SK-N-SH treated with all-trans-retinoic acid at 6 μM for 48 hours (cell line): Measurements from ENCODE around the gene ZNF432.

ENCODE experiments used
- ATAC-seq: fragments of 200-7000 bp; cut with Tn5 transposase; 3 replicates; pipeline ENCODE4 v1.9.1; 2020; ENCODE audit warnings: mild to moderate bottlenecking, moderate library complexity
- BACH2 ChIP-seq: fragments of 250-450 bp; sonication (Bioruptor Pico); IDR thresholded peaks from 2 replicates; pipeline ENCODE4 v1.9.0; 2021; ENCODE audit warnings: mild to moderate bottlenecking, borderline replicate concordance
- CREB5 ChIP-seq: fragments of 250-450 bp; sonication (Bioruptor Pico); IDR thresholded peaks from 2 replicates; pipeline ENCODE4 v1.5.1; 2020; ENCODE audit warnings: low read depth, mild to moderate bottlenecking, moderate library complexity
- CSDC2 ChIP-seq: fragments of 250-450 bp; sonication (Bioruptor Pico); IDR thresholded peaks from 2 replicates; pipeline ENCODE4 v1.5.0; 2020; ENCODE audit warnings: mild to moderate bottlenecking, moderate library complexity
- CSRNP3 ChIP-seq: fragments of 250-450 bp; sonication (Bioruptor Pico); IDR thresholded peaks from 2 replicates; pipeline ENCODE4 v1.5.1; 2021; ENCODE audit warnings: mild to moderate bottlenecking, moderate library complexity
- ESRRG ChIP-seq: fragments of 250-450 bp; sonication (Bioruptor Pico); IDR thresholded peaks from 2 replicates; pipeline ENCODE4 v1.6.1; 2021; ENCODE audit warnings: mild to moderate bottlenecking
- GLIS3 ChIP-seq: fragments of 250-450 bp; sonication (Bioruptor Pico); IDR thresholded peaks from 2 replicates; pipeline ENCODE4 v1.5.0; 2020; ENCODE audit warnings: mild to moderate bottlenecking, moderate library complexity
- ISL1 ChIP-seq: fragments of 250-450 bp; sonication (Bioruptor Pico); IDR thresholded peaks from 2 replicates; pipeline ENCODE4 v2.1.2; 2022; ENCODE audit warnings: mild to moderate bottlenecking, moderate library complexity
- OSR1 ChIP-seq: fragments of 250-450 bp; sonication (Bioruptor Pico); IDR thresholded peaks from 2 replicates; pipeline ENCODE4 v1.8.0; 2022; ENCODE audit warnings: moderate library complexity, mild to moderate bottlenecking, inconsistent platforms
- PATZ1 ChIP-seq: fragments of 250-450 bp; sonication (Bioruptor Pico); IDR thresholded peaks from 2 replicates; pipeline ENCODE4 v1.8.0; 2020; ENCODE audit warnings: mild to moderate bottlenecking, moderate library complexity, borderline replicate concordance
- POU6F1 ChIP-seq: fragments of 250-450 bp; sonication (Bioruptor Pico); IDR thresholded peaks from 2 replicates; pipeline ENCODE4 v1.8.0; 2021; ENCODE audit warnings: low read depth, mild to moderate bottlenecking, moderate library complexity, borderline replicate concordance
- PPARA ChIP-seq: fragments of 250-450 bp; sonication (Bioruptor Pico); IDR thresholded peaks from 2 replicates; pipeline ENCODE4 v1.5.0; 2020; ENCODE audit warnings: mild to moderate bottlenecking, borderline replicate concordance
- RARB ChIP-seq: fragments of 250-450 bp; sonication (Bioruptor Pico); IDR thresholded peaks from 2 replicates; pipeline ENCODE4 v1.8.0; 2021; ENCODE audit warnings: mild to moderate bottlenecking, moderate library complexity
- SNAI2 ChIP-seq: fragments of 250-450 bp; sonication (Bioruptor Pico); IDR thresholded peaks from 2 replicates; pipeline ENCODE4 v1.5.0; 2020; ENCODE audit warnings: mild to moderate bottlenecking, moderate library complexity
- TOX ChIP-seq: fragments of 250-450 bp; sonication (Bioruptor Pico); IDR thresholded peaks from 2 replicates; pipeline ENCODE4 v1.8.0; 2021; ENCODE audit warnings: mild to moderate bottlenecking, moderate library complexity, borderline replicate concordance
- TSHZ2 ChIP-seq: fragments of 250-450 bp; sonication (Bioruptor Pico); IDR thresholded peaks from 2 replicates; pipeline ENCODE4 v1.5.0; 2020; ENCODE audit warnings: mild to moderate bottlenecking, moderate library complexity
- ZC3H10 ChIP-seq: fragments of 250-450 bp; sonication (Bioruptor Pico); IDR thresholded peaks from 2 replicates; pipeline ENCODE4 v1.5.1; 2021; ENCODE audit warnings: mild to moderate bottlenecking, moderate library complexity
- ZFP3 ChIP-seq: fragments of 250-450 bp; sonication (Bioruptor Pico); IDR thresholded peaks from 2 replicates; pipeline ENCODE4 v1.5.0; 2020; ENCODE audit warnings: mild to moderate bottlenecking, moderate library complexity
- ZFP30 ChIP-seq: fragments of 450-650 bp; formaldehyde crosslinking; IDR thresholded peaks from 2 replicates; pipeline ENCODE4 v1.5.0; 2022; ENCODE audit warnings: mild to moderate bottlenecking, moderate library complexity
- ZNF565 ChIP-seq: fragments of 450-650 bp; formaldehyde crosslinking; conservative IDR thresholded peaks from 2 replicates; pipeline ENCODE4 v1.5.0; 2020; ENCODE audit warnings: low read depth, mild to moderate bottlenecking, moderate library complexity
- ZNF70 ChIP-seq: fragments of 450-650 bp; formaldehyde crosslinking; IDR thresholded peaks from 2 replicates; pipeline ENCODE4 v1.5.0; 2020; ENCODE audit warnings: mild to moderate bottlenecking, moderate library complexity

The ZNF432 gene

GRCh38 chr19:51994048-51994644 is 54.5 kb downstream of the ZNF432 start:
- TF ChIP-seq SNAI2 (CRISPR knock-in tag), result no peak
- TF ChIP-seq ZFP3 (CRISPR knock-in tag), result no peak
- TF ChIP-seq RARB, result no peak
- no peak for TF ChIP-seq ZFP30
- no peak for TF ChIP-seq ZNF70
- TF ChIP-seq CSDC2, result no peak
- TF ChIP-seq PATZ1, result no peak
- TF ChIP-seq POU6F1 (CRISPR knock-in tag), result no peak
- no peak for TF ChIP-seq BACH2 (CRISPR knock-in tag)
- no peak for TF ChIP-seq ISL1 (CRISPR knock-in tag)
- no peak for TF ChIP-seq CREB5 (CRISPR knock-in tag)
- no peak for TF ChIP-seq ZC3H10
- TF ChIP-seq, all 23 proteins: peak for 0
- ATAC-seq, result no peak

GRCh38 chr19:51993422-51993821 is 55.2 kb downstream of the ZNF432 start:
- no peak for ATAC-seq

More at GRCh38 chr19:51993422-51993821, 55.2 kb downstream of the ZNF432 start:
- TF ChIP-seq CSRNP3 (CRISPR knock-in tag) (no peak), GLIS3 (no peak), PPARA (CRISPR knock-in tag) (no peak), SNAI2 (CRISPR knock-in tag) (no peak), TSHZ2 (CRISPR knock-in tag) (no peak), OSR1 (CRISPR knock-in tag) (no peak), ZFP3 (CRISPR knock-in tag) (no peak), ESRRG (no peak), RARB (no peak), ZFP30 (no peak), CREB5 (CRISPR knock-in tag) (no peak), TOX (CRISPR knock-in tag) (no peak), POU6F1 (CRISPR knock-in tag) (no peak), BACH2 (CRISPR knock-in tag) (no peak), ZNF565 (CRISPR knock-in tag) (no peak)
